K562 (cell line): ENCODE data around the gene KCP. TPM values are rescaled to one million over a fixed set of nuclear protein-coding genes. Genes with fewer than 3 reads are reported as not detected.

ENCODE experiments used
- CAMTA2 ChIP-seq: fragments of 250-450 bp; sonication (Bioruptor Pico); conservative IDR thresholded peaks from 2 replicates; pipeline ENCODE4 v1.5.1; 2022
- CHD4 ChIP-seq: fragments of 200-600 bp; sonication (generic); IDR thresholded peaks from 3 replicates; pipeline ENCODE4 v1.6.1; 2012; ENCODE audit warnings: low read depth, mild to moderate bottlenecking, mixed read lengths, low read length, inconsistent platforms; ENCODE audit not compliant: insufficient read depth, insufficient replicate concordance, poor library complexity, severe bottlenecking
- CHD7 ChIP-seq: fragments of 200-600 bp; sonication (generic); IDR thresholded peaks from one replicate; pipeline ENCODE4 v1.6.1; 2012; ENCODE audit warnings: mild to moderate bottlenecking, low read depth, low read length, inconsistent platforms
- TFAM ChIP-seq: fragments of 250-450 bp; sonication (Bioruptor Pico); conservative IDR thresholded peaks from 2 replicates; pipeline ENCODE4 v1.5.0; 2021; ENCODE audit warnings: mild to moderate bottlenecking, moderate library complexity
- ZNF133 ChIP-seq: fragments of 250-450 bp; sonication (Bioruptor Pico); IDR thresholded peaks from 2 replicates; pipeline ENCODE4 v1.4.0; 2020; ENCODE audit warnings: mild to moderate bottlenecking
- ZNF586 ChIP-seq: fragments of 450-650 bp; formaldehyde crosslinking; conservative IDR thresholded peaks from 2 replicates; pipeline ENCODE4 v1.4.0; 2020; ENCODE audit warnings: mild to moderate bottlenecking, moderate library complexity
- polyA plus RNA-seq, 8 experiments: library from polyadenylated mRNA; depleted of rRNA in 4 of 8; stranded (reverse) in 5 of 8; unstranded in 3 of 8; fragments of >200 nt; fragmentation: Nextera tagmentation in 2 of 8; fragmentation: Illumina TruSeq in 1 of 8; extraction: Ambion mirVana in 2 of 8; extraction: Trizol in 1 of 8; gene quantifications; 2 replicates each; pipeline versions ENCODE4 v1.2.1 to v1.2.3, GENCODE V29; 2011 to 2014; ENCODE audit warnings: inconsistent platforms in 1 of 8, missing spikeins in 1 of 8
- total RNA-seq, 7 experiments: library from RNA; depleted of rRNA in 6 of 7; stranded (reverse); fragments of >200 nt in 6 of 7; fragmentation: Illumina TruSeq in 2 of 7; extraction: Trizol in 2 of 7; gene quantifications; 2 replicates each; pipeline versions ENCODE4 v1.2.1 to v1.2.3, GENCODE V29; 2011 to 2021; ENCODE audit warnings: low replicate concordance in 1 of 7
- TF ChIP-seq, protein P1 (sequence below): fragments of 450-650 bp; IDR thresholded peaks from 2 replicates; pipeline ENCODE4 v1.6.1; 2016; ENCODE audit warnings: low read depth

Gene KCP
- total and polyA plus RNA-seq, 9 of the 15 experiments (the other 6 are each of a cell fraction or from before 2014, with no cell fraction given): 0.06 to 0.17 (median 0.12) TPM; not detected in 3

DNA sequence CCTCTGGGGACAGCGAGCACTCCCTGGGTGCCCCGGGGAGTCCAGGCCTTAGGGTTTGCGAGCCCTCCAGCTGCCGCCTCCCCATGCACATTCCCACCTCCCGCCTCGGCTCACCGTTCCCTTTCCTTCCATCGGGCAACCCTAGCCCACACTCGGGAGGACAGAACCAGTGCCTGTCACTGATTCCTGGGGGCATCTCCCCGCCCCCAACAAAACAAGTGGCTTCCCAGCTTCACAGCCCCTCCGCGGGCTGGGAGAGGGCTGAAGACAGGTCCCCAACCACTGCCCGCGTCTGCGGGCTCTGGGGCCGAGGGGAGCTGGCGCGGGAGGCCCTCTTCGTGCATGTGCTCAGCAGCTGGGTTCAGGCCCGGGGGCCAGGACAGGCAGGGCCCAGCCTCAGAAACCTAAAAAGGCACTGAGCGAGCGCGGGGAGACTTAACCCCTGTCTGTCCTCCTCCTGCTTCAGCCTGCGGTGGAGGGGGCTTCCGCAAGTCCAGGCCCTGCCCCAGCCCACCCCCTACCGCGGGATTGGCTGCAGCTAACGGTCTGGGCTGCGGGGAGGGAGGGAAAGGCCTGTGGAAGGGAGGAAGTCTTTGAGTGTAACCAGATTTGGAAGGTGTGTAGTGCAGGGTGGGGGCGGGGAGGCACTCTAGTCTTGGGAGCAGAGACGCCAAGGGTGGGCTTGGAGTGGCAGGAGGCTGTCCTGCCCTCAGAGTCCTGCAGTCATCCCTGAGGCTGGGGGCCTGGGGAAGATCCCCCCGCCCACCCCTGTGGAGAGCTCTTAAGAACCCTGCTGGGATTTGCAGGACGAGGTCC is 79.1 kb downstream of the KCP start (continued):
- TF ChIP-seq CHD7 (no peak), CAMTA2 (CRISPR knock-in tag) (no peak), TFAM (CRISPR knock-in tag) (no peak), ZNF133 (CRISPR knock-in tag) (no peak), ZNF586 (CRISPR knock-in tag) (no peak), CHD4 (no peak)
- TF ChIP-seq, protein P1, sequence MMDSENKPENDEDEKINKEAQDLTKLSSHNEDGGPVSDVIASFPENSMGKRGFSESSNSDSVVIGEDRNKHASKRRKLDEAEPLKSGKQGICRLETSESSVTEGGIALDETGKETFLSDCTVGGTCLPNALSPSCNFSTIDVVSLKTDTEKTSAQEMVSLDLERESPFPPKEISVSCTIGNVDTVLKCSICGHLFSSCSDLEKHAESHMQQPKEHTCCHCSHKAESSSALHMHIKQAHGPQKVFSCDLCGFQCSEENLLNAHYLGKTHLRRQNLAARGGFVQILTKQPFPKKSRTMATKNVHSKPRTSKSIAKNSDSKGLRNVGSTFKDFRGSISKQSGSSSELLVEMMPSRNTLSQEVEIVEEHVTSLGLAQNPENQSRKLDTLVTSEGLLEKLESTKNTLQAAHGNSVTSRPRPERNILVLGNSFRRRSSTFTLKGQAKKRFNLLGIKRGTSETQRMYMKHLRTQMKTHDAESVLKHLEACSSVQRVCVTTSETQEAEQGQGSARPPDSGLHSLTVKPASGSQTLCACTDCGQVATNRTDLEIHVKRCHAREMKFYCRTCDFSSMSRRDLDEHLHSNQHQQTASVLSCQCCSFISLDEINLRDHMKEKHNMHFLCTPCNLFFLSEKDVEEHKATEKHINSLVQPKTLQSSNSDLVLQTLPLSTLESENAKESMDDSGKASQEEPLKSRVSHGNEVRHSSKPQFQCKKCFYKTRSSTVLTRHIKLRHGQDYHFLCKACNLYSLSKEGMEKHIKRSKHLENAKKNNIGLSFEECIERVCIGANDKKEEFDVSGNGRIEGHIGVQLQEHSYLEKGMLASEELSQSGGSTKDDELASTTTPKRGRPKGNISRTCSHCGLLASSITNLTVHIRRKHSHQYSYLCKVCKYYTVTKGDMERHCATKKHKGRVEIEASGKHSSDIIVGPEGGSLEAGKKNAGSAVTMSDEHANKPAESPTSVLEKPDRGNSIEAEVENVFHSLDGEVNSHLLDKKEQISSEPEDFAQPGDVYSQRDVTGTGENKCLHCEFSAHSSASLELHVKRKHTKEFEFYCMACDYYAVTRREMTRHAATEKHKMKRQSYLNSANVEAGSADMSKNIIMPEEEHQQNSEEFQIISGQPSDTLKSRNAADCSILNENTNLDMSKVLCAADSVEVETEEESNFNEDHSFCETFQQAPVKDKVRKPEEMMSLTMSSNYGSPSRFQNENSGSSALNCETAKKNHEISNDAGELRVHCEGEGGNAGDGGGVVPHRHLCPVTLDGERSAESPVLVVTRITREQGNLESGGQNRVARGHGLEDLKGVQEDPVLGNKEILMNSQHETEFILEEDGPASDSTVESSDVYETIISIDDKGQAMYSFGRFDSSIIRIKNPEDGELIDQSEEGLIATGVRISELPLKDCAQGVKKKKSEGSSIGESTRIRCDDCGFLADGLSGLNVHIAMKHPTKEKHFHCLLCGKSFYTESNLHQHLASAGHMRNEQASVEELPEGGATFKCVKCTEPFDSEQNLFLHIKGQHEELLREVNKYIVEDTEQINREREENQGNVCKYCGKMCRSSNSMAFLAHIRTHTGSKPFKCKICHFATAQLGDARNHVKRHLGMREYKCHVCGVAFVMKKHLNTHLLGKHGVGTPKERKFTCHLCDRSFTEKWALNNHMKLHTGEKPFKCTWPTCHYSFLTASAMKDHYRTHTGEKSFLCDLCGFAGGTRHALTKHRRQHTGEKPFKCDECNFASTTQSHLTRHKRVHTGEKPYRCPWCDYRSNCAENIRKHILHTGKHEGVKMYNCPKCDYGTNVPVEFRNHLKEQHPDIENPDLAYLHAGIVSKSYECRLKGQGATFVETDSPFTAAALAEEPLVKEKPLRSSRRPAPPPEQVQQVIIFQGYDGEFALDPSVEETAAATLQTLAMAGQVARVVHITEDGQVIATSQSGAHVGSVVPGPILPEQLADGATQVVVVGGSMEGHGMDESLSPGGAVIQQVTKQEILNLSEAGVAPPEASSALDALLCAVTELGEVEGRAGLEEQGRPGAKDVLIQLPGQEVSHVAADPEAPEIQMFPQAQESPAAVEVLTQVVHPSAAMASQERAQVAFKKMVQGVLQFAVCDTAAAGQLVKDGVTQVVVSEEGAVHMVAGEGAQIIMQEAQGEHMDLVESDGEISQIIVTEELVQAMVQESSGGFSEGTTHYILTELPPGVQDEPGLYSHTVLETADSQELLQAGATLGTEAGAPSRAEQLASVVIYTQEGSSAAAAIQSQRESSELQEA: no peak
